GM11168 (cell line): ENCODE results near the gene CD207.
"Not testable (repeated sequence)": the region's sequence is repeated elsewhere in the genome, so short reads cannot be mapped to it uniquely, and the experiment has no call there.

Experiments
- in situ Hi-C: fragments of 300-500 bp; cut with MboI; formaldehyde crosslinking; loops from one replicate; pipeline ENCODE4 v1.12.0; 2022; ENCODE audit warnings: low sequenced_read_pairs; ENCODE audit not compliant: unreplicated experiment

Gene CD207

DNA sequence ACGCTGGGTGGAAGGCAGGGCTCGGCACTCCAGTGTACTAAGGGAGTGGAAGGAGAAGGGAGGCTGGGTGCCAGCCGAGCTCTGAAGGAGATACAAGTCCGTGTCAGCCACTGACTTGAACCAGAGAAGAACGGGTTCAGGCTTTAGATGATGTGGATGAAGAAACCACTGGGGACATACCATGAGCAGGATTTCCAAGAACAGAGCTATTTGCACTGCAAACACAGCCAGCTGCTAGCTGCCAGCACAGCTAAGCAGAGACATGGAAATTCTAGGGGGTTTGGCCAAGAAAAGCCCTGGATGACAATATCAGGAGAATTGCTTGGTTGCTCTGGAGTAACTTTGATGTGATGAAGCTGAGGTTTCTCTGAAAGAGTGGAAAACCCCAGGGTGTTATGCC is 5.2 kb downstream of the CD207 start:
- in situ Hi-C loops = no loop called here

DNA sequence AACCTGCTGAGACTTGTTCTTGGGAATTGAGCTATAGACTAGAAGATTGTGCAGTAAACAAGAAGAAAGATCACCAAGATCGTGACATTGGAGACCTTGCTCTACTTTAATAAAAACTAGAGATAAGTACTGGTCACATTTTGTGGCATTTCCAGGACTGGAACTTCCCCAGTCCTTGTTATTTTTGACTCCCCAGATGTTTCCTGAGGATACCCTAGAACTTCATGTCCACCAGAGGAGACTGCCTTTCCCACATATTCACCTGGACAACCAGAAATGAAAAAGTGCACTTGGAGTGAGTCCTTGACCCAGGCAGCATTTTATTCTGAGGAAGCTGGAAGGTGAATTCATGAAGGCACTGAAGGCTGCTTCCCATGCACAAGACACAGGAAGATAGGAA is 5.7 kb downstream of the CD207 start:
- in situ Hi-C loops = no loop called here

DNA sequence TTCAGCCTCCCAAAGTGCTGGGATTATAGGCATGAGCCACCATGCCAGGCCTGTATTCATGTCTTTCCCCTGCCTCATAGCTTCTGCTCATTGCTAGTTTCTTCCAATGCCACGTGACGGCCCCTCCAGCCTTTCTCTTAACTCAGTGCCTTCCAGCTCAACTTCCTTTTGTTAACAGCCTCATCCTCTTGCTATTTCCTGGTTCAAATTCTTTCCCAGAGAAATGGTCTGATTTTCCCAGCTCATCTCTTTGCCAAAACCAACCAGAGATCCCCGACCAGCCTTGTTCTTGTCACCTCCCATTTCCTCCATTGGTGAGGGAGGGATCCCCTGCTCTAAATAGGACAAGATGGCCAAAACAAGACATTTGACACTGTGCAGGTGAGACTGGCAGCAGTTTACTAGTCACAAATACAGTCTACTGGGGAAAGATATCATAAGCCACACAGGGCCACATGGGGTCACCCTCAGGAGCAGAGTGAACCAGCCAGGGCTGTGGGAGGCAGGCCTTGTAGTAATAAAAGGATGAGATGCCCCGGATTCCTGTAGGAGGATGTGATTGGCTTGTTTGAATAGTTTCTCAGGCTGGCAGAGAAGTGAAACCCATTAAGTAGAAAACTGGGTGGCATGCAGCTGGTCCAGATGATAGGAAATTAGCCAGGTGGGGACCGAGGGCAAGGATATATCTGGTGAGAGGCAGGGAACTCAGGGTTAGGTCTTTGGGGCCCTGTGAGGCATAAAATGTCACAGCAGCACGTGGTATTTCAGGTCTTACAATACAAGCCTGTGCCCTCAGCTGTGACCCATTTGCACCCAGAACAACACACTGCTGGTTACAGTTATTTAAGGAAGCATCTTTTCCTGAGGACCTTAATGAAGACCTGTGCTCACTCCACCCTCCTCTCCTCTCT is 6.4 kb downstream of the CD207 start:
- in situ Hi-C loops = no loop called here

DNA sequence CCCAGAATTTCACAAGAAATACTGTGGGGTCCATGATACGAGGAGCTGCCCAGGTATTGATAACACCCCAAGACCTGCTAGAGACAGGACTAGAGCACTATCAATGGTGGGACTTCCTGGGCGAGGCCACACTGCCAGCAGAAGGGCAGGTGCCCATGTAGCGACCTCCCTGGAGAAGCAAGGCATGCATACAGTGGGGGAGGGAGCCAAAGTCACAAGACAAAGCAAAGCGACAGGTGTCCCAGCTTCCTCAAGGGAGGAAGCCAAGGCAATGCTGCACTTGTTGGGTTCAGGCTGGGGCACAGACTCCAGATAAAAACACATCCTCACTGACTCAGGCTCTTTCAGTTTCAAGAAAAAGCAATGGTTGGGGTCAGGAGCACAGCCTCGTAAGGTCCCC is 7.5 kb downstream of the CD207 start:
- in situ Hi-C loops = no loop called here

DNA sequence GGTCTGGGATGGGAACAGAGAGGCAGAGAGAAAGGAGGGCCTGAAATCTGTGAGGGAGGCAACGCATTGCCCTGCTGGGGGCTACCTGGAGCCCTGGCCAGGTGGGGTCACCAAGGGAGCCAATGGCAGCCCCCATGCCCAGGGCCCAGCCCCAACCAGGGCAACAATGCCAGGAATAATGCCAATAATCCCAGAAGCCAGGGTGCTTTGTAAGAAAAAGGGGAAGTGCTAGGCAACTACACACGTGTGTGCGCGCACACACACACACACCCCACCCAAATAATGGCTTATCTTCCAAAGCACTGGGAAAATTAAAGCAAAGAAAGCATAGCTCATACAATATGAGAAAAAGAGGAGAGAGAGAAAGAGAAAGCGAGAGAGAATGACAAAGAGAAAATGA is 8.2 kb downstream of the CD207 start:
- in situ Hi-C loops = no loop called here

DNA sequence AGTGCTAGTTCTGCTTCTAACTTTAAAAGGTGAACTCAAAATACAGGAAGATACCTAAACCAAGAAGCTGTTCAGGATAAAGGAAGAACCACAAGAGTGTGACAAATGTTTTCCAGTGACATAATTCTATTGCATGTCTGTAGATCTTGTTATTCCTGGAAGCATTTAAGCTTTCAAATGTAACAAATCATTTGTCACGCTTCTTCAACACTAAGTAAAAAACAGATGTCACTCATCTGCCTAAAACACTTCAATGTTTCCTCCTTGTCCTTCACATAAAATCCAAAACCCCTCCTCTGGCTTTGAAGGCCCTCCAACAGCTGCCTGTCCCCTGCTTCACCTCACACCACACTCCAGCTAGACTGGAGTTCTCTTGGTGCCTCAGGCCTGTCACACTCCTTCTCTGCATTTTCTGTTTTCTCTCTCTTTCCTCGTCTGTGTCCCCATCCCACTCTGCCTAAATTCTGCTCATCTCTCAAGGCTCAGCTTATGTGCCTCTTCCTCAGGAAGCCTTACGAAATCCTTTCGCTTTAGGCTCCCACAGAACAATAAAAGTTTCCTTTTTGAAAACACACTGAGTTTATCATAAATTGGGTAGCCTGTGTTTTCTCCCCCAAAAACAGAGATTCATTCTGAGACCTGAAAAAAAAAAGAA is 8.8 kb downstream of the CD207 start:
- in situ Hi-C loops = no loop called here

DNA sequence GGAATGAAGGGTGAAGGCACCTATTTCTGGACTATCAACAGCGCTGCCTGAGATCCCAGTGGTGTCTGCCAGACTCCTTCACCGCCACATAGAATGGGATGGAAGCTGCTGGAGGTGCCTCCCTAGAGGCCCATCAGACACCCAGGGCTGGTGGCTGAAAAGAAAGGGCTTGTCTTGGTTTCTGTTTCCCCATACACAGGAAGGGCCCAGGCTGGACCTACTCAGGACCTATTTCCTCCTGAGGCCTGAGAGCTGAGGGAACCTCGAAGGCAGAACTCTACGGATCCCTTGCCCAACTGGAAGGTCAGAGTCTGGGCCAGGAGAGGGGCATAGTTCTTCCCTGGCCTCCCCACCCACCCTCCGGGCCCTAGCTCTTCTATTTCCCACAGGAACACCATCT is 12.4 kb downstream of the CD207 start:
- in situ Hi-C loops = no loop called here

DNA sequence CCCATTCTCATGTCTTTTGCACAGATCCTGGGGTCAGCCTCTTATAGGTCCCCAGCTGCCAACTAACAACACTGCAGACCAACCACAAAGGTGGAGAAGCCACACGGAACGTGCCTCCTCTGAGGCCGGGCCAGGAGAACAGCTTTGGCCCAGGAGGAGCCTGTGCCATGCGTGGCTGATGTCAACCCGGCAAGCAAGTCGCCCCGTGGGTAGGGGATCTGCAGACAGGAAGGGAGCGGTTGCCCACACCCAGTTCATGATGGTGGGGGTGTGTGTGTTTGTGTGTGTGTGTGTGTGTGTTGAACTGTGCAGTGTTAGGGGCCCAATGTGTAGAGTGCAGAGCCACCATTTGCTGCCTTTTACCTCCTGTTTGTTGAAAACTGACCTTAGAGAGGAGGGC is 12.8 kb downstream of the CD207 start:
- in situ Hi-C loops = no loop called here

DNA sequence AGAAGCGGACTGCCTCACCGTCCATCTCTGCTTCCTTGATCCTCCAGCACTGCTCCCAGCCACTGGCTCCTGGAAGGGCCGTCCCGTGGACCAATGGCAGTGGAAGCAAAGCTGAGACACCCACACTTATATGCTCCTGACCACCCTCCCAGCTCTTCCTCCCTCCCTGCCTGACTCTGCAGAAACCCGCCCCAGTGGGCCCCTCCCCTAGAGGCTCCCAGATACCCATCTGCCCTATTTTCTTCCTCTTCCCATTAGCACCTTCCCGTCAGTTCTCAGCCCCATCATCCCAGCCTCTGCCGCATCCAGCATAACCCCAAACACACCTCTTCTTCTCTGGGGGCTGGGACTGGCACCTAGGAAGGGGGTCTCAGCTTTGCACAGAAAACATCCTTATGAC is 15.1 kb downstream of the CD207 start, which contains the start of gene CLEC4F:
CLEC4F (minus strand) TSS at position 101 of the 400 bp plus-strand sequence; CDS start at position 25, 76 bp downstream.
- in situ Hi-C loops = no loop called here

DNA sequence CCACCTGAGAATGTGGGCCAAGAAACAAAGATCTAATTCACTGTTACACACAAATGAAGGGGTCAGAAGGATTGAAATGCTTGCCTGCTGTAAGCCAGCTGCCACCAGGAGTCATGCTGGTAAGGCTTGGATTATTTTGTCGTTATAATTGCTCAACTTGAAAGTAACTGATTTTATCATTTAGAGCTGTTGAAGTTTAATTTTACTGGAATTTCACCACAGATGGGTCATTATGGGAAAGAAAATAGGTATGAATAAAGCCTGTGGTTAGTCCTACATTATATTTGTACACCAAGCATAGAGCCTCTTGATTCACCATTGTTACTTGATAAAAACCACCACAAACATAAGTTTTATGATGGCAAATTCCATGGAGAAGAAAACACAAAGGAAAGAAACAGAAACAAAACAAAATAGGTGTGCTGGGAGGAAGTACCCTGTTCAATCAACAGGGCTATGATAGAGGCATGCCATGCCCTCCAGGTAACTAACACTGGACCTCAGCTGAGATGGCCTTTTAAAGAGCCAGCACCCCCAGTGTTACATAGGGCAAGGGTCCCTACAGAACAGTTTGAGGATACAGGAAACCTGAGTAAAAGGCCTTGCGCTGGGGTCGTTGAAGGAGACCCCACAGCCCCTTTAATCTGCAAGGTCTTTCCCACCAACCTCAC is 18.2 kb downstream of the CD207 start:
- in situ Hi-C loops = no loop called here

DNA sequence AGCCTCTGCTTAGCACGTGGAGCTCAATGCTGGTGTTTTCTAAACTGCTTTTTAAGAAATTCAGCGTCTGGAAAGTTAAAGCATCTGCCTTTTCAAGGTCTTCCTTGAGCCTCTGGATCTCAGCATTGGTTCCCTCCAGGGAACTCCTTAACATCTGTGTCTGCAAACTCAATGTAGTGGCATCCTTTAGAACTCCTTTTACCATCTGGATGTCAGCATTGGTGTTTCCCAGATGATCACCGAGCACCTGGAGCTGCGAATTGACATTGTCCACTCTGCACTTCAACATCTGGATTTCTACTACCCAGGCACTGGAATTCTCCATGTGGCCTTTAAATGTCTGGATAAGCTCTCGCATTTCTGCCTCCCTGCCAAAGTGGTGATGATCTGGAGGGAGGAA is 18.9 kb downstream of the CD207 start:
- in situ Hi-C loops = no loop called here

DNA sequence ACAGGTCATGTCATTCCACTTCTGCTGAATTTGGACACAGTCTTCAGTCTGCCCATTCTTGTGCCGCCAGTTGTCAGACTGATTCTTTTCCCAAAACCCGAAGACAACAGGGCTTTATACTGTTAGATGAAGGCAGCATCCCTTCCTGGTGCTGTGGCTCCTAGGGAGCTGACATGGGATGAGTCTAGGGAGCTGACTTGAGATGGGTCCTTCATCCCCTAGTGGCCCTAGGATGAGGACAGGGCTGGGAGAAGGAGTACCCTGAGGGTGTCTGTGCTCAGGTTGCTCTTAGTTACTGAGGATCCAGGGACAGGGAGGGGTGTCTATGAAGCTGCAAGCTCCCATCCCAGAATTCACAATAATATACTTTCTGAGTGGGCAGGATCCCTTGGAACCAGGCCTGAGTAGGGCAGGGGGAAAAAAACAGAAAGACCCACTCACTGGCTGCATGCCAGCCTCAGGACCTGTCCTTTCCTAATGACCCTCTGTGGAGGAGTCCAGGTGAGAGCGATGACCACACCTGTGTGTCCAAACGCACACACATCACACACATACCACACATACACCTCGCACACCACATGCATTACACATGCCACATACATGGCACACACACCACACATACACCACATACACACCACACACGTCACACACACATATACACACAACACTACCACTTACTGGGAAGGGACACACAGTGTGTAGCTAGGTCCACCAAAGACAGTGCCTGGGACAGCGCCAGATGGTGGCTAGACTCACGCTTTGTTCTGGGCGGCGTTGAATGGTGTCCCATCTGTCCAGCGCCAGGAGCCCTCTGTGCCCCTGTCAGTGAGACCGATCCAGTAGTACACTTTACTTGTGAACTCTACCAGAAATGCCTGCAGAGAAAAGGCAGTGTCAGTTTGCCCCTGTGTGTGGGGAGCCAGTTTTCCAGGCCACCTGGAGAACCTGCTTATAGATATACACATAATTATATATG is 26.3 kb downstream of the CD207 start:
- in situ Hi-C loops = no loop called here

DNA sequence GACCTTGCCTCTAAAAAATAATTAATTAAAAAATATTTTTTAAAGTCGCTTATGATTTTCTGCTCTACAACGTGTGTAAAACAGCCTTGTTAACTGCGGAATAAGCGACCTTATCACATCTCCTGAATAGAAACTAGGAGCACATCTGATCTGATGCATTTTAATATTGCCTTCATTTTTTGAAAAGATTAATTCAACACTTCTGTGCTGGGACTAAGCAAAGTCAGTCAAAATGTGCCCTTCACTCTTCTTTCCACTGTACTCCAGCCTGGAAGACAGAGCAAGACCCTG is 27.8 kb downstream of the CD207 start:
- in situ Hi-C loops = no loop called here

DNA sequence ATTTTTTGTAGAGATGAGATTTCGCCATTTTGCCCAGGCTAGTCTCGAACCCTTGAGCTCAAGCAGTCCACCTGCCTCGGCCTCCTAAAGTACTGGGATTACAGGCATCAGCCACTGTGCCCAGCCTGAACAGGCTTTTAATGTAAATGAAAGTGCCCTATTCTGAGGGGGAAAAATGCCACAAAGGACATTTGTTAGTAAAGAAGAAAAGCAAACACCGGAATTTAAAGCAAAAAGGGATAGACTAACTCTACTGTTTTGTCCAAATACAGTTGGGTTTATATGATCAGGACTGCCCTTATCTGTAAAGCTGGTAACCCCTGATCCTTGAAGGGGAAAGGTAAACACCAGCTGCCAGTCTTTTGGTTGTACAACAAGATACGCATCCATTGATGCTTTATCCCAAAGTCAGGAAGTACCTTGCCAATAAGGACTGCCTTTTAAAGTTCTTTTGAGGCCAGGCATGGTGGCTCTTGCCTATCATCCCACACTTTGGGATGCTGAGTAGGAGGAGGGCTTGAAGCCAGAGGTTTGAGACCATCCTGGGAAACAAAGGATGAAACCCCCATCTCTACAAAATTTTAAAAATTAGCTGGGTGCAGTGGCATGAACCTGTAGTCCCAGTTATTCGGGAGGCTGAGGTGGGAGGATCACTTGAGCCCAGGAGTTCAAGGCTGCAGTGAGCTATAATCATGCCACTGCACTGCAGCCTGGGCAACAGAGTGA is 28.4 kb downstream of the CD207 start:
- in situ Hi-C loops = no loop called here

DNA sequence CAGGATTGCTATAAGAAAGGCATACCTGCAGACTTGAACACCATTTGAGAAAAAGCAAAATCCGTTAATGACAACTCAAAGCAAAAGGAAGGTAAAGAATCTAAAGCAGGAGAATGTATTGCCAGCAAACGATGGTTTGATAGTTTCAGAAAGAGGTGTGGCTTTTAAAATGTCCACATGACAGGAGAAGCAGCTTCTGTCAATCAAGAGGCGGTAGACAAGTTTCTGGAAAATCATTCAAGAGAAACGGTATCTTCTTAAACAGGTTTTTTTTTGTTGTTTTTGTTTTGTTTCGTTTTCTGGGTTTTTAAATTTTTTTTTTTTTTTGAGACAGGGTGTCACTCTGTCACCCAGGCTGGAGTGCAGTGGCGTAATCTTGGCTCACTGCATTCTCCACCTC is 29.0 kb downstream of the CD207 start:
- in situ Hi-C loops = no loop called here

DNA sequence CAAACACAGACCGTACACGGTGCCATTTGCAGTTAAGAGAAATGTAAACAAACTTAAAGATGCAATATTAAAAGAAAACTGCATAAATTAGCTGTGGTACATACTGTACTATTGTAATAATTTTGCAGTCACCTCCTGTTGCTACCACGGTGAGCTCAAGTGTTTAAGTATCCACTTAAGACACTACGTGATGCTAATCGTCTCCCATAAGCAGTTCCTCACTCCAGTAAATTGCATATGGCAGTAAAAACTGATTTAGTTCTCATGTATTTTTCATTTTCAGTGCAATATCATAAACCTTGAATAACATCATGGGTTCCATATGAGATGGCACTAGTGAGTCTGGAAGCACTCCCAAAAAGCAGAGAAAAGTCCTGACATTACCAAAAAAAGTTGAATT is 29.6 kb downstream of the CD207 start:
- in situ Hi-C loops = no loop called here

DNA sequence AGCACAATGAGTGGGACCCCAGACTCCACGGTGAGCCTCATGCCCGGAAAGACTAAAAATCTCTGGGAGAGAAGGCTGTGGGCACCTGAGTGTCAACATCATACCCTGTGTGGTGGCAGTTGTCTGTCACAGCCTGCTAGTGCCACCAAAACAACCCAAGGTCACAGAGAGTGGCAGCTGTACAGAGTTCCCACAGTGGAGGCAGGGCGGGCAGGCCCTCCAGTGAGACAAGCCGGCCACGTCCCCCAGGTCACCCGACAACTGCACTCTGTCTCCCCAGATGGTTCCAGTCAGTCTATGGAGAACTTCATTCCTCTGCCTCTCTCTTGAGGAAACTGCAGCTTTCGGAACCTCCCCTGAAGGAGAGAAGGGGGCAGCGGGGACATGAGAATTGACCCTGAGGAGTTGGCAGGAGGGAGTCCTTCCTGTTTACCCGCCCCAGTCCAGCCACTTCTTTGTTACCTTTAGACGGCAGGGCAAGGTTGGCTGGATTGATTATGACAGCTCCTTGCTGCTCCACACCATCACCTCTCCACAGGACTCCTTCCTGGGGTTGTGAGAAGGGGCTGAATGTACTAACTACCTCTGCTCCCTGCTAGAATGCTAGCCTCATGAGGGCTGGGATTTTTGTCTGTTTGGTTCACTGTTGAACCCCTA is 33.9 kb downstream of the CD207 start:
- in situ Hi-C loops = no loop called here

DNA sequence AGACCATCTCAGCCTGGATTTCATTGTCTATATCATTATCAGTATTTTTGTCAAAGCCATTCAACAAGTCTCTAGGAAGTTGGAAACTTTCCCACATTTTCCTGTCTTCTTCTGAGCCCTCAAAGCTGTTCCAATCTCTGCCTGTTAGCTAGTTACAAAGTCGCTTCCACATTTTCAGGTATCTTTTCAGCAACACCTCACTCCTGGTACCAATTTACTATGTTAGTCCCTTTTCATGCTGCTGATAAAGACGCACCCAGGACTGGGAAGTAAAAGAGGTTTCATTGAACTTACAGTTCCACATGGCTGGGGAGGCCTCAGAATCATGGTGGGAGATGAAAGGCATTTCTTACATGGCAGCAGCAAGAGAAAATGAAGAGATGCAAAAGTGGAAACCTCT is 35.9 kb downstream of the CD207 start:
- in situ Hi-C loops = no loop called here

DNA sequence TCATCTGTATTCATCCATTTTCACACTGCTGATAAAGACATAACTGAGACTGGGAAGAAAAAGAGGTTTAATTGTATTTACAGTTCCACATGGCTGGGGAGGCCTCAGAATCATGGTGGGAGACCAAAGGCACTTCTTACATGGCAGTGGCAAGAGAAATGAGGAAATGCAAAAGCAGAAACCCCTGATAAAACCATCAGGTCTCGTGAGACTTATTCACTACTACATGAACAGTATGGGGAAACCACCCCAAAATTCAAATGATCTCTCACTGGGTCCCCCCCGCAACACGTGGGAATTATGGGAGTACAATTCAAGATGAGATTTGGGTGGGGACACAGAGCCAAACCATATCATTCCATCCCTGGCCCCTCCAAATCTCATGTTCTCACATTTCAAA is 37.6 kb downstream of the CD207 start:
- in situ Hi-C loops = not testable (repeated sequence)
